ENCODE data around the gene TNFAIP2.

GRCh38 chr14:103134405-103134804 lies 11.1 kb downstream of the TNFAIP2 start:
- TF ChIP-seq EZH2phosphoT487 (IDR thresholded peaks at IDR 0.05; ENCODE audit: low read length) (no peak), EZH2 (optimal IDR thresholded peaks at IDR 0.05; ENCODE audit: low read depth, low read length) (no peak), CTCF (IDR thresholded peaks at IDR 0.05; ENCODE audit: low read length) (no peak)
